ENCODE measurements around the gene MSH3. TPM values are rescaled to one million over a fixed set of nuclear protein-coding genes. Genes with fewer than 3 reads are reported as not detected.

The MSH3 gene
- polyA plus RNA-seq, 1 donor (not counting 4 experiments of a cell fraction or from before 2014, with no cell fraction given) = 11.1 TPM

DNA sequence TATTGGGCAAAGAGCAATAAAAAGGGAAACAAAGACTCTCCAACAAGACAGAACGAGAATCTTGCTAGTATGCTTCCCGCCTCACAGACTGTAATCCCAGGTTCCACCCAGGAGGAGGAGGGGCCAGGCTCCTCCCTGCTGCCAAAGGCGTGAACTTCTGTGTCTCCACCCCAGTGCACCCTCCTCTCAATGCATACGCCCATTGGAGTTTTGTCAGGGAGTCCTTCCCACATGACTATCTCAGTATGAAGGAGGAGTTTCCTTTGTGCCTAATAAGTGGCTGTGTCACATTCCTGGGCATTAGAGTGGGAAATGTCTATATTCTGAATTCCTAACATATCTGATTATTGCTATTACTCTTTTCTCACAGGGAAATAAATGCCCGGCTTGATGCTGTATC lies 106.7 kb downstream of the MSH3 start:
- no peaks in the 10 kb centered on the region for H3K27me3 ChIP-seq (ENCODE audit: control insufficient read depth, extremely low read depth, insufficient read depth, low read length)
- no peaks in the 10 kb centered on the region for H3K79me2 ChIP-seq (ENCODE audit: control insufficient read depth, insufficient read depth, low read length)
- H3K9me1 ChIP-seq (ENCODE audit: control insufficient read depth, extremely low read depth, insufficient read depth, low read length) = no peaks in the 10 kb centered on the region
- H3K9me3 ChIP-seq (ENCODE audit: control insufficient read depth, low read depth, low read length) = no peaks in the 10 kb centered on the region
- H3K4me2 ChIP-seq (ENCODE audit: control insufficient read depth, extremely low read depth, insufficient read depth, low read depth, low read length) = no peak overlapping the region
- dilution Hi-C loops (cut with MboI; ENCODE audit: extremely low pct_ligation_motif_present, low sequenced_read_pairs) = no loop called here
- no peak overlapping the region for H3K4me3 ChIP-seq (ENCODE audit: control insufficient read depth in 2 of 3, extremely low read depth in 1 of 3, insufficient read depth in 2 of 3, low read depth in 1 of 3, low read length in 3 of 3)
- DNase-seq (ENCODE audit: low read depth, low spot score) (no peak), FAIRE-seq (no peak)
- H3K27ac ChIP-seq (ENCODE audit: control insufficient read depth, insufficient read depth, low read length) = no peak overlapping the region
- no peaks in the 10 kb centered on the region for H3K4me1 ChIP-seq (ENCODE audit: control insufficient read depth, extremely low read depth, insufficient read depth, low read length)
- H4K20me1 ChIP-seq (ENCODE audit: control insufficient read depth, extremely low read depth, insufficient read depth, low read length) = no peaks in the 10 kb centered on the region
- no peak overlapping the region for H3K9ac ChIP-seq (ENCODE audit: control insufficient read depth, extremely low read depth, insufficient read depth, low read length)
- no peaks in the 10 kb centered on the region for H3K36me3 ChIP-seq (ENCODE audit: control insufficient read depth in 2 of 2, extremely low read depth in 1 of 2, insufficient read depth in 2 of 2, low read length in 2 of 2)
- TF ChIP-seq, protein P1, sequence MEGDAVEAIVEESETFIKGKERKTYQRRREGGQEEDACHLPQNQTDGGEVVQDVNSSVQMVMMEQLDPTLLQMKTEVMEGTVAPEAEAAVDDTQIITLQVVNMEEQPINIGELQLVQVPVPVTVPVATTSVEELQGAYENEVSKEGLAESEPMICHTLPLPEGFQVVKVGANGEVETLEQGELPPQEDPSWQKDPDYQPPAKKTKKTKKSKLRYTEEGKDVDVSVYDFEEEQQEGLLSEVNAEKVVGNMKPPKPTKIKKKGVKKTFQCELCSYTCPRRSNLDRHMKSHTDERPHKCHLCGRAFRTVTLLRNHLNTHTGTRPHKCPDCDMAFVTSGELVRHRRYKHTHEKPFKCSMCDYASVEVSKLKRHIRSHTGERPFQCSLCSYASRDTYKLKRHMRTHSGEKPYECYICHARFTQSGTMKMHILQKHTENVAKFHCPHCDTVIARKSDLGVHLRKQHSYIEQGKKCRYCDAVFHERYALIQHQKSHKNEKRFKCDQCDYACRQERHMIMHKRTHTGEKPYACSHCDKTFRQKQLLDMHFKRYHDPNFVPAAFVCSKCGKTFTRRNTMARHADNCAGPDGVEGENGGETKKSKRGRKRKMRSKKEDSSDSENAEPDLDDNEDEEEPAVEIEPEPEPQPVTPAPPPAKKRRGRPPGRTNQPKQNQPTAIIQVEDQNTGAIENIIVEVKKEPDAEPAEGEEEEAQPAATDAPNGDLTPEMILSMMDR (optimal IDR thresholded peaks at IDR 0.05 in 1 of 3, IDR thresholded peaks at IDR 0.05 in 1 of 3, conservative IDR thresholded peaks at IDR 0.05 in 1 of 3; ENCODE audit: extremely low read depth in 1 of 3, insufficient read depth in 2 of 3, low read length in 3 of 3) = no peak
- TF ChIP-seq EZH2 (IDR thresholded peaks at IDR 0.05; ENCODE audit: low read length) = no peak
- H2AFZ ChIP-seq (ENCODE audit: control insufficient read depth, low read length) = no peak overlapping the region

DNA sequence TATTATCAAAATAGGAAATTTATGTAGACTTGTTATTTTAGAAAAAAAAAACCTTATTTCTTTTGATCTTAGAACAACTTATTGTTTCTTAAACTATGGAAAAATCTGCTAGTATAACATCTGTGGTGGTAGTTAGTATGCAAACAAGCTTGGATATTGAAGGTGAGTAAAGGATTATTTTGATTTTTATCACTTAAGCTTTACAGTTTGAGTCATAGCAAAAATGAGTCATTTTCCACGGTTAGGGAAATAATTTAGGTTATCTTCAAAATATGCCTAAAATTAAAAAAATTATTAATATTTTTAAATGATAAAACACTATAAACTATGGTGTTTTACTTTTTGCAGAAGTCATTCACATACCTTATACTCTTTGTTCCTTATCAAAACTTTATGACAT lies 107.5 kb downstream of the MSH3 start:
- no peaks in the 10 kb centered on the region for H3K4me1 ChIP-seq (ENCODE audit: control insufficient read depth, extremely low read depth, insufficient read depth, low read length)
- dilution Hi-C loops (cut with MboI; ENCODE audit: extremely low pct_ligation_motif_present, low sequenced_read_pairs) = no loop called here
- H3K4me2 ChIP-seq (ENCODE audit: control insufficient read depth, extremely low read depth, insufficient read depth, low read depth, low read length) = no peak overlapping the region
- DNase-seq (ENCODE audit: low read depth, low spot score) (no peak), FAIRE-seq (no peak)
- no peaks in the 10 kb centered on the region for H3K79me2 ChIP-seq (ENCODE audit: control insufficient read depth, insufficient read depth, low read length)
- H3K36me3 ChIP-seq (ENCODE audit: control insufficient read depth in 2 of 2, extremely low read depth in 1 of 2, insufficient read depth in 2 of 2, low read length in 2 of 2) = no peaks in the 10 kb centered on the region
- H3K27me3 ChIP-seq (ENCODE audit: control insufficient read depth, extremely low read depth, insufficient read depth, low read length) = no peaks in the 10 kb centered on the region
- no peaks in the 10 kb centered on the region for H4K20me1 ChIP-seq (ENCODE audit: control insufficient read depth, extremely low read depth, insufficient read depth, low read length)
- H3K9me3 ChIP-seq (ENCODE audit: control insufficient read depth, low read depth, low read length) = no peaks in the 10 kb centered on the region
- TF ChIP-seq EZH2 (IDR thresholded peaks at IDR 0.05; ENCODE audit: low read length) = no peak
- TF ChIP-seq, protein P1 (optimal IDR thresholded peaks at IDR 0.05 in 1 of 3, IDR thresholded peaks at IDR 0.05 in 1 of 3, conservative IDR thresholded peaks at IDR 0.05 in 1 of 3; ENCODE audit: extremely low read depth in 1 of 3, insufficient read depth in 2 of 3, low read length in 3 of 3) = no peak
- no peak overlapping the region for H3K27ac ChIP-seq (ENCODE audit: control insufficient read depth, insufficient read depth, low read length)
- no peak overlapping the region for H3K4me3 ChIP-seq (ENCODE audit: control insufficient read depth in 2 of 3, extremely low read depth in 1 of 3, insufficient read depth in 2 of 3, low read depth in 1 of 3, low read length in 3 of 3)
- H2AFZ ChIP-seq (ENCODE audit: control insufficient read depth, low read length) = no peak overlapping the region
- no peak overlapping the region for H3K9ac ChIP-seq (ENCODE audit: control insufficient read depth, extremely low read depth, insufficient read depth, low read length)
- H3K9me1 ChIP-seq (ENCODE audit: control insufficient read depth, extremely low read depth, insufficient read depth, low read length) = no peaks in the 10 kb centered on the region

Data from keratinocyte (primary cell).